ENCODE results near the gene THAP7. TPM values are rescaled to one million over a fixed set of nuclear protein-coding genes. Genes with fewer than 3 reads are reported as not detected.

THAP7 gene
- total and polyA plus RNA-seq, 2 donors from 2014 or later = 25.5 to 44.1 TPM

GRCh38 chr22:20951932-20952380 is 50.0 kb downstream of the THAP7 start:
- no peak for TF ChIP-seq CTCF (IDR thresholded peaks at IDR 0.05; ENCODE audit: borderline replicate concordance, extremely low read depth, insufficient read depth)
- intact Hi-C loops (cut with DNase I) = no loop called here
- Histone ChIP-seq H3K27me3 (ENCODE audit: control insufficient read depth, insufficient read depth, low read length) (no peaks in the 10 kb centered on the region), H3K4me3 (ENCODE audit: low read length in 3 of 3) (no peak overlapping the region), H3K36me3 (ENCODE audit: control insufficient read depth in 2 of 3, insufficient read depth in 3 of 3, low read length in 3 of 3) (peaks cover 6 to 17% (median 9%) of the 10 kb centered on the region in 3 donors), H3K9ac (ENCODE audit: low read length in 3 of 3) (peak overlapping the region in 1 of 3 donors; percentile 19), H3K4me1 (ENCODE audit: control insufficient read depth in 2 of 3, insufficient read depth in 2 of 3, low read depth in 1 of 3, low read length in 3 of 3) (peaks cover 0 to 28% (median 19%) of the 10 kb centered on the region in 3 donors), H3K27ac (ENCODE audit: low read depth in 2 of 2, low read length in 2 of 2) (peak overlapping the region in 1 of 2 donors; percentile 8), H3K9me3 (ENCODE audit: control insufficient read depth in 2 of 3, insufficient read depth in 1 of 3, low read length in 3 of 3) (no peaks in the 10 kb centered on the region)
- FAIRE-seq (no peak), DNase-seq (peak in 1 of 5 donors; percentile 18)

- FAIRE-seq = no peak
- Histone ChIP-seq H3K4me3 (ENCODE audit: low read length in 3 of 3) (no peak overlapping the region), H3K27me3 (ENCODE audit: control insufficient read depth, insufficient read depth, low read length) (no peaks in the 10 kb centered on the region), H3K9ac (ENCODE audit: low read length in 3 of 3) (no peak overlapping the region), H3K36me3 (ENCODE audit: control insufficient read depth in 2 of 3, insufficient read depth in 3 of 3, low read length in 3 of 3) (peaks cover 6 to 17% (median 9%) of the 10 kb centered on the region in 3 donors), H3K27ac (ENCODE audit: low read depth in 2 of 2, low read length in 2 of 2) (peak overlapping the region in 1 of 2 donors; percentile 20), H3K9me3 (ENCODE audit: control insufficient read depth in 2 of 3, insufficient read depth in 1 of 3, low read length in 3 of 3) (no peaks in the 10 kb centered on the region), H3K4me1 (ENCODE audit: control insufficient read depth in 2 of 3, insufficient read depth in 2 of 3, low read depth in 1 of 3, low read length in 3 of 3) (peaks cover 0 to 28% (median 16%) of the 10 kb centered on the region in 3 donors)
- no peak for DNase-seq
- TF ChIP-seq CTCF (IDR thresholded peaks at IDR 0.05; ENCODE audit: borderline replicate concordance, extremely low read depth, insufficient read depth) = no peak
- intact Hi-C loops (cut with DNase I) = no loop called here
These were observed 50.6 kb downstream of the THAP7 start for GRCh38 chr22:20951151-20951931.

- peak in 1 of 5 donors; percentile 14 for DNase-seq
- no peaks in the 10 kb centered on the region for H3K9me3 ChIP-seq (ENCODE audit: control insufficient read depth in 2 of 3, insufficient read depth in 1 of 3, low read length in 3 of 3)
- no peak overlapping the region for H3K4me3 ChIP-seq (ENCODE audit: low read length in 3 of 3)
- no peaks in the 10 kb centered on the region for H3K27me3 ChIP-seq (ENCODE audit: control insufficient read depth, insufficient read depth, low read length)
- peaks cover 0 to 28% (median 17%) of the 10 kb centered on the region in 3 donors for H3K4me1 ChIP-seq (ENCODE audit: control insufficient read depth in 2 of 3, insufficient read depth in 2 of 3, low read depth in 1 of 3, low read length in 3 of 3)
- no peak for FAIRE-seq
- H3K9ac ChIP-seq (ENCODE audit: low read length in 3 of 3) = no peak overlapping the region
- no peak overlapping the region for H3K27ac ChIP-seq (ENCODE audit: low read depth in 2 of 2, low read length in 2 of 2)
- no peak for TF ChIP-seq CTCF (IDR thresholded peaks at IDR 0.05; ENCODE audit: borderline replicate concordance, extremely low read depth, insufficient read depth)
- peaks cover 6 to 17% (median 9%) of the 10 kb centered on the region in 3 donors for H3K36me3 ChIP-seq (ENCODE audit: control insufficient read depth in 2 of 3, insufficient read depth in 3 of 3, low read length in 3 of 3)
- intact Hi-C loops (cut with DNase I) = no loop called here
These were observed 52.2 kb downstream of the THAP7 start for GRCh38 chr22:20949698-20950183.

Small RNAs within 50 kb of the gene (microRNA-seq; reads per million reads assigned to microRNA genes)
- gene MIR649 = not detected

Other genes with a start within 250 kb of the THAP7 start
- gene SERPIND1, start 228.0 kb downstream of the THAP7 start, total RNA-seq = not detected
- not detected for gene SERPIND1, start 228.0 kb downstream of the THAP7 start, polyA plus RNA-seq (ENCODE audit: insufficient read depth, low read depth, low replicate concordance)
- 92.8 TPM for gene PI4KA, start 143.3 kb downstream of the THAP7 start, total RNA-seq
- gene PI4KA, start 143.3 kb downstream of the THAP7 start, polyA plus RNA-seq (ENCODE audit: insufficient read depth, low read depth, low replicate concordance) = 37.3 TPM
- gene SNAP29, start 143.1 kb downstream of the THAP7 start, total RNA-seq = 25.4 TPM
- 26.8 TPM for gene SNAP29, start 143.1 kb downstream of the THAP7 start, polyA plus RNA-seq (ENCODE audit: insufficient read depth, low read depth, low replicate concordance)
- gene CRKL, start 84.7 kb downstream of the THAP7 start, total RNA-seq = 44.7 TPM
- gene CRKL, start 84.7 kb downstream of the THAP7 start, polyA plus RNA-seq (ENCODE audit: insufficient read depth, low read depth, low replicate concordance) = 11.9 TPM
- 3.1 TPM for gene AIFM3, start 34.9 kb downstream of the THAP7 start, total RNA-seq
- 4.4 TPM for gene AIFM3, start 34.9 kb downstream of the THAP7 start, polyA plus RNA-seq (ENCODE audit: insufficient read depth, low read depth, low replicate concordance)
- 66.4 TPM for gene LZTR1, start 19.8 kb downstream of the THAP7 start, total RNA-seq
- 24.3 TPM for gene LZTR1, start 19.8 kb downstream of the THAP7 start, polyA plus RNA-seq (ENCODE audit: insufficient read depth, low read depth, low replicate concordance)
- gene P2RX6, start 13.0 kb upstream of the THAP7 start, total RNA-seq = 1.0 TPM
- gene P2RX6, start 13.0 kb upstream of the THAP7 start, polyA plus RNA-seq (ENCODE audit: insufficient read depth, low read depth, low replicate concordance) = 1.6 TPM
- 0.57 TPM for gene SLC7A4, start 30.4 kb upstream of the THAP7 start, total RNA-seq
- 1.2 TPM for gene SLC7A4, start 30.4 kb upstream of the THAP7 start, polyA plus RNA-seq (ENCODE audit: insufficient read depth, low read depth, low replicate concordance)
- gene LRRC74B, start 43.8 kb upstream of the THAP7 start, total RNA-seq = not detected
- gene LRRC74B, start 43.8 kb upstream of the THAP7 start, polyA plus RNA-seq (ENCODE audit: insufficient read depth, low read depth, low replicate concordance) = not detected